Measurements from ENCODE around the gene USP6NL. TPM values are rescaled to one million over a fixed set of nuclear protein-coding genes. Genes with fewer than 3 reads are reported as not detected.

Gene USP6NL
- total RNA-seq, 1 donor from 2014 or later: 33.0 TPM

- Mint-ChIP-seq H3K4me3 (ENCODE audit: unreplicated experiment) (no peak overlapping the region), H3K27ac (ENCODE audit: unreplicated experiment) (no peak overlapping the region), H3K36me3 (ENCODE audit: low read depth, unreplicated experiment) (peaks cover 8% of the 10 kb centered on the region), H3K9me3 (ENCODE audit: unreplicated experiment) (no peaks in the 10 kb centered on the region), H3K4me1 (ENCODE audit: unreplicated experiment) (peaks cover 7% of the 10 kb centered on the region), H3K27me3 (ENCODE audit: unreplicated experiment) (peaks cover 2% of the 10 kb centered on the region)
- no peak for DNase-seq (ENCODE audit: low spot score)
- no peak for TF ChIP-seq CTCF (IDR thresholded peaks at IDR 0.05; ENCODE audit: unreplicated experiment)
Observed at GRCh38 chr10:11469575-11470391, 141.7 kb downstream of the USP6NL start.

- TF ChIP-seq CTCF (IDR thresholded peaks at IDR 0.05; ENCODE audit: unreplicated experiment): no peak
- Mint-ChIP-seq H3K27ac (ENCODE audit: unreplicated experiment) (no peak overlapping the region), H3K36me3 (ENCODE audit: low read depth, unreplicated experiment) (peaks cover 14% of the 10 kb centered on the region), H3K4me3 (ENCODE audit: unreplicated experiment) (no peak overlapping the region), H3K9me3 (ENCODE audit: unreplicated experiment) (no peaks in the 10 kb centered on the region), H3K27me3 (ENCODE audit: unreplicated experiment) (peaks cover 2% of the 10 kb centered on the region), H3K4me1 (ENCODE audit: unreplicated experiment) (peaks cover 7% of the 10 kb centered on the region)
- no peak for DNase-seq (ENCODE audit: low spot score)
Observed at GRCh38 chr10:11468126-11468742, 143.2 kb downstream of the USP6NL start.

GRCh38 chr10:11465406-11465805 lies 146.0 kb downstream of the USP6NL start:
- H3K4me1 Mint-ChIP-seq (ENCODE audit: unreplicated experiment): peaks cover 3% of the 10 kb centered on the region
- no peaks in the 10 kb centered on the region for H3K9me3 Mint-ChIP-seq (ENCODE audit: unreplicated experiment)
- H3K27ac Mint-ChIP-seq (ENCODE audit: unreplicated experiment): no peak overlapping the region
- no peak for TF ChIP-seq CTCF (IDR thresholded peaks at IDR 0.05; ENCODE audit: unreplicated experiment)
- peaks cover 17% of the 10 kb centered on the region for H3K36me3 Mint-ChIP-seq (ENCODE audit: low read depth, unreplicated experiment)
- no peak overlapping the region for H3K4me3 Mint-ChIP-seq (ENCODE audit: unreplicated experiment)
- no peaks in the 10 kb centered on the region for H3K27me3 Mint-ChIP-seq (ENCODE audit: unreplicated experiment)
- no peak for DNase-seq (ENCODE audit: low spot score)

- Mint-ChIP-seq H3K9me3 (ENCODE audit: unreplicated experiment) (no peaks in the 10 kb centered on the region), H3K27ac (ENCODE audit: unreplicated experiment) (no peak overlapping the region), H3K27me3 (ENCODE audit: unreplicated experiment) (no peaks in the 10 kb centered on the region), H3K4me3 (ENCODE audit: unreplicated experiment) (no peak overlapping the region), H3K36me3 (ENCODE audit: low read depth, unreplicated experiment) (peaks cover 16% of the 10 kb centered on the region), H3K4me1 (ENCODE audit: unreplicated experiment) (no peaks in the 10 kb centered on the region)
- DNase-seq (ENCODE audit: low spot score): no peak
- TF ChIP-seq CTCF (IDR thresholded peaks at IDR 0.05; ENCODE audit: unreplicated experiment): no peak
Observed at GRCh38 chr10:11463111-11463510, 148.3 kb downstream of the USP6NL start.

- peaks cover 16% of the 10 kb centered on the region for H3K36me3 Mint-ChIP-seq (ENCODE audit: low read depth, unreplicated experiment)
- H3K4me1 Mint-ChIP-seq (ENCODE audit: unreplicated experiment): no peaks in the 10 kb centered on the region
Observed at GRCh38 chr10:11462071-11462470, 149.4 kb downstream of the USP6NL start.

More at GRCh38 chr10:11462071-11462470, 149.4 kb downstream of the USP6NL start:
- no peak for DNase-seq (ENCODE audit: low spot score)
- H3K4me3 Mint-ChIP-seq (ENCODE audit: unreplicated experiment): no peak overlapping the region
- H3K27me3 Mint-ChIP-seq (ENCODE audit: unreplicated experiment): no peaks in the 10 kb centered on the region
- H3K27ac Mint-ChIP-seq (ENCODE audit: unreplicated experiment): no peak overlapping the region
- no peaks in the 10 kb centered on the region for H3K9me3 Mint-ChIP-seq (ENCODE audit: unreplicated experiment)
- TF ChIP-seq CTCF (IDR thresholded peaks at IDR 0.05; ENCODE audit: unreplicated experiment): no peak
